Measurements from ENCODE around the gene CTDP1.

Gene CTDP1

DNA sequence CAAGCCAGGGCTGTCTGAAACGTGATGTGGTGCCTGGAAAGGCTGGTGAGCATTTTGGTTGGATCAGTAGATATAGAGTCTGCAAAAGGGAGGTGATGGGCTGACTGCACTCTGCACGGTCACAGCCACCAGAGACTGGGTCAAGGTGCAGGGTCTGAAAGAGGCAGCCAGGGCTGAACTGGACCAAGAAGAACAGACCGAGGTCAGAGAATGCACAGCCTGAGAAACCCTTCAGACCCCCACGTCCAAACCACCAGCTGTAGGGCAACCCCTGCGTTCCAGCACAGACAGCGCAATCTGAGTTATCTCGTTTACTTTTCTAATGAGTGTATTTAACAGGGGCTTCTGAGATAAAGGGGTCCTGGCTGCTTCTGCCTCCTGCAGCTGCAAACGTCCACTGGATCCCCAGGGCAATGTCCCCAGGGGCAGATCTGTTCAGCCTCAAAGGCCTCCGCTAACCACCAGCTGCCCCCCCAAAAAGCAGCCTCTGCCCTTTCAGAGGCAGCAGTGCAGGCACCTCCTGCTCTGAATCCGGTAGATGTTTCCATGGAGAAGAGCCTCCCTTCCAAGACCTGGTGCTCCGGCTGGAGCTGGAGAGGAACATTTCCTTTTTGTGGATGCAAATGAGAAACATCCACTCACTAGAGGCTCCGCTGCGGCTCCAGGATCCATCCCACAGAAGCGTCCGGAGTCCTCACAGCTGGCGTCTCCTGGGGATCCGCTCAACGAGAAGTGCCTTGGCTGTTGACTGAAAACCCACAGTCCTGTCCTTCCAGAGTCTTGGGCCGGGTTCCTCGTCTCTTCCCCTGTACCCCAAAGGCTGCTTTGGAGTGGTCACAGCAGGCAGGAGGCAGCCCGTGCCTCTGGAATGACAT, 117.2 kb downstream of the CTDP1 start:
- ATAC-seq = no peak

DNA sequence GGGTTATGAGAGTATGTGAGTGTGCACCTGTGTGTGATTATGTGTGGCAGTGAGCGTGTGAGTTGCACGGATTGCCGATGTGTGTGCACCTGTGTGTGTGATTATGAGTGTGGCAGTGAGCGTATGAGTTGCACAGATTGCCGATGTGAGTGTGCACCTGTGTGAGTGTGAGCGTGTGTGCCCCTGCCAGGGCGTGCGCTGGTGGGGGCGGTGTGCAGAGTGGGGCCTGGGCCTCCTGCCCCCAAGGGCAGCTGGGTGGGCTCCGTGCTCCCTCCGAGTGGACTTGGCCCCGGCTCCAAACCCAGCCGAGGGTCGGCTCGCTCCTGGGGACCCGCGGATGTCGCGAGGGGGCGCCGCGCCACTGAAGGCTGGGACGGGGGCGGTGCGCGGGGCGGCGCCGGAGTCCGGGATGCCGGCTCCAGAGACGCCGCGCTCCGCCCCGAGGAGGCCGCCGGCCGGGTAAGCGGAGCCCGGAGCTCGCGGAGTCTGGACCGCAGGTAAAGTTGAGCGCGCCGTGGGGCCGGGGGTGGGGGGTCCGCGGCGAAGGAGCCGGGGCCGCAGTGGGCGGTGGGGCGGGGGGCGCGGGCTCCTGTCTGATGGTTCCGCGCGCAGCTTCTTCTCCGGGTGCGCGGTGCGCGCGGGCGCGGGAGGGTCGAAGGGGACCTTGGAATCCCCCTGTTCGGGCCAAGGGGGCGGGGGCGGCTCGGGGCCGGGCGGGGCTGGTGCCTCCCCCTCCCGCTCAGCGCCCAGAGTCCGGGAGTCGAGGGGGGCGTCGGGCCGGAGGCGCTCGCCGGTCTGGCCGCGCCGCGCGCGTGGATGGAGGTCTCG, 118.1 kb downstream of the CTDP1 start, which contains the start of gene KCNG2:
Gene KCNG2 (plus strand): TSS at position 421 of the 828 bp plus-strand sequence. CDS start 65,730 bp downstream, outside the sequence.
- DNase-seq (peak; percentile 56), ATAC-seq (peak; percentile 37)

More for the DNA sequence above, 117.2 kb downstream of the CTDP1 start:
- DNase-seq = no peak

DNA sequence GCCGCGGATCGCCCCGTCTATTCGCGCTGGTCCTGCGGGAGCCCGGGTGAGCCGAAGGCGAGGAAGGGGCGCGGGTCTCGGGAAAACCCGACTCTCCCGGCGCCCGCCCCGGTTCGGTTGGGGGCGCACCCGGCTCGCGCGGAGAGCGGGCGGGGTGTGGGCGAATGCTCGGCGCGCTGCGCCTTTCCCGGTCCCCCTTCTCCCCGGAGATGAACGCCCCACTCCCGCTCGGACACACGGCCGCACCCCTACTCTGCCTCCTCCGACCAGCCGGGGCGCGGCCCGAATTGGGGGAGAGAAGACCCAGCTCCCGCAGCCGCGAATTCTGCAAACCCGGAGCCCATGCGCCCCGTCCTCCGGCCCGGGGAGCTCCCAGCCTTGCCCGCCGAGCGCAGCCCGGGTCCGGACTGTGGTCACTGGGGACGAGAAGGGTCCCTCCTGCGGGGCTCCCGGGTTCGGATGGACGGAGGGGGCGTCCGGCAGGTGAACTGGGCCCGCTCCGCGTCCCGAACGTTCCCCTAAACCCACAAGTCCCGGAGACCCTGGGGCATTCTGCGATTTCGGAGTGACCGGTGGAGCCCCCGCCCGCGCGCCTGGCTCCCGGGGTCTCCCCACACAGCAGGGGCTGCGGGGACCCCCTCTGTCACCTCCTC, 118.9 kb downstream of the CTDP1 start:
- ATAC-seq (no peak), DNase-seq (no peak)

DNA sequence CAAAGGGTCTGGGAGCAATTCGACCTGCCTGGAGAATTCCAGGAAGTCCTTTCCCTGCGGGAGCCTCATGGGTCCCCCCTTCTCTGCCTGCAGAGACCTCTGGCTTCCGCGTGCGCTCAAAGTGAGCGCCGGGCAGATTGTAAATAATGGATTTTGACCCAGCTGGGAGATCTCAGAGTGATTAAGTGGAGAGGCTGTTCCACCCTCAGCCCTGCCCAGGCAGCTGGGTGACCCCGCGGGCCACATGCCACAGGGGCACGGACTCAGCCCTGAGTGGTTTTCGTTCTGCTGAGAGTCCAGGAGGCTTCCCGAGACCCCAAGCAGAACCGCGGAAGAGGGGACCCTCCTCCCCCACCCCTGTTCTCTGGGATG, 119.4 kb downstream of the CTDP1 start:
- ATAC-seq = no peak
- no peak for DNase-seq

- no peak for DNase-seq
- no peak for ATAC-seq
These were observed 120.2 kb downstream of the CTDP1 start for GRCh38 chr18:79799619-79800370.

GRCh38 chr18:79800371-79801180, 121.0 kb downstream of the CTDP1 start:
- no peak for ATAC-seq
- DNase-seq = no peak

DNA sequence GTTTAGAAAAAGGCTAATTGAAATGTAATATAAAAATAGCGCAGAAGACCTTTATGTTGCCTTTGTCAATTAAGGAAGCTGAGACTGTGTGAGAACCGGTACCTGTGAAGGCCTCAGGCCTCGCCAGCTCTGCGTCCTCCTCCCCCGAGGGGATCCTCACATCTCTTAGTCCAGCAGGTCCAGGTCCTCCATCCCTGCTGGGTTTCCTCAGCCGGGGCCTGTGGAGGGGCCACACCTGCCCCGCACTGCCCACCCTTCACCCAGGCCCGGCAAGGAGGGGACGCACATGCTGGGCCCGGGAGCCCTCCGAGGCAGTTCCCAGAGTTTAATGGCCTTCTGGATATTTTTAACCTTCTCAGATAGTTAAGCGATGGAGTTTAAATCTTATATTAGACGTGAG, 121.6 kb downstream of the CTDP1 start:
- ATAC-seq (no peak), DNase-seq (no peak)

- DNase-seq (no peak), ATAC-seq (no peak)
These were observed 122.0 kb downstream of the CTDP1 start for GRCh38 chr18:79801641-79802040.

GRCh38 chr18:79802298-79802697, 122.7 kb downstream of the CTDP1 start:
- ATAC-seq = no peak
- DNase-seq = no peak

DNA sequence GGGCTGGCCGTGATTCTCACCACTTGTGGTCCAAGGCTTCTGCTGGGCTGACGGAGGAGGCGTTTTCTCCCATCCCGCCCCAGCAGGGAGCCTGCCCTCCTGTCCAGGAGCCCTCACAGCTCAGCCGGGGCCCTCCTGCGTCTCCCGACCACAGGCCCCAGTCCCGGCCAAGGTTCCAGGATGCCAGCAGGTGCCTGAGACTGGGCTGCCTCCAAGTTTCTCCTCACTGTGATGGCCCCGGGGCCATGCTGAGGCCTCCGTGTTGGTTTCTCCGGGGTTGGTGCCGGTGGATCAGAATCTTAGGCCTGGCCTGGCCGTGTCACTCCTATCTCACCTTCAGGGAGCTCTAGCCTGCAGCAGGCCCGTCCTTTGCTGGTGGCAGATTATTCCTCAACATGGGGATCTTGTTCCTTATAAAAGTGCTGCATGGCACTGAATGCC, 124.0 kb downstream of the CTDP1 start:
- DNase-seq (no peak), ATAC-seq (no peak)
